Hepatocyte (in vitro differentiated cells): ENCODE results near the gene CDK18. TPM values are rescaled to one million over a fixed set of nuclear protein-coding genes. Genes with fewer than 3 reads are reported as not detected.

Experiments
- DNase-seq: peaks from one replicate; pipeline ENCODE4 v3.0.0-alpha.2; 2016; ENCODE audit warnings: low spot score
- H2AFZ ChIP-seq: fragments of 200-600 bp; sonication (generic); 2 replicates; pipeline ENCODE4 v1.6.0; 2016; ENCODE audit warnings: antibody characterized with exemption, mild to moderate bottlenecking
- H3K27ac ChIP-seq: fragments of 200-600 bp; sonication (generic); 2 replicates; pipeline ENCODE4 v1.5.1; 2016; ENCODE audit warnings: mild to moderate bottlenecking
- H3K27me3 ChIP-seq: fragments of 200-600 bp; sonication (generic); 2 replicates; pipeline ENCODE4 v1.6.1; 2016
- H3K36me3 ChIP-seq: fragments of 200-600 bp; sonication (generic); replicated peaks from 2 replicates; pipeline ENCODE4 v1.5.1; 2016; ENCODE audit warnings: low read depth; ENCODE audit not compliant: insufficient read depth
- H3K4me1 ChIP-seq: fragments of 200-600 bp; sonication (generic); 2 replicates; pipeline ENCODE4 v1.5.1; 2016; ENCODE audit warnings: mild to moderate bottlenecking, moderate library complexity; ENCODE audit not compliant: insufficient read depth
- H3K4me2 ChIP-seq: fragments of 200-600 bp; sonication (generic); 2 replicates; pipeline ENCODE4 v1.6.0; 2016
- H3K4me3 ChIP-seq: fragments of 200-600 bp; sonication (generic); 2 replicates; pipeline ENCODE4 v1.5.1; 2016; ENCODE audit warnings: mild to moderate bottlenecking
- H3K79me2 ChIP-seq: fragments of 200-600 bp; sonication (generic); 2 replicates; pipeline ENCODE4 v1.6.0; 2017; ENCODE audit warnings: mild to moderate bottlenecking
- H3K9me2 ChIP-seq: fragments of 200-600 bp; sonication (generic); replicated peaks from 2 replicates; pipeline ENCODE4 v1.6.0; 2017; ENCODE audit warnings: mild to moderate bottlenecking; ENCODE audit not compliant: insufficient read depth
- H3K9me3 ChIP-seq: fragments of 200-600 bp; sonication (generic); 2 replicates; pipeline ENCODE4 v1.5.1; 2016; ENCODE audit warnings: low read depth, mild to moderate bottlenecking
- H4K20me1 ChIP-seq: fragments of 200-600 bp; sonication (generic); 2 replicates; pipeline ENCODE4 v1.6.0; 2016; ENCODE audit warnings: mild to moderate bottlenecking; ENCODE audit not compliant: insufficient read depth, poor library complexity, severe bottlenecking
- CTCF ChIP-seq: fragments of 200-600 bp; sonication (generic); IDR thresholded peaks from 2 replicates; pipeline ENCODE4 v1.5.1; 2016; ENCODE audit warnings: antibody characterized with exemption, mild to moderate bottlenecking; ENCODE audit not compliant: poor library complexity
- EZH2 ChIP-seq: fragments of 200-600 bp; sonication (generic); IDR thresholded peaks from 2 replicates; pipeline ENCODE4 v1.6.1; 2016; ENCODE audit warnings: antibody characterized with exemption, mild to moderate bottlenecking, borderline replicate concordance
- EZH2phosphoT487 ChIP-seq: fragments of 200-600 bp; sonication (generic); IDR thresholded peaks from one replicate; pipeline ENCODE4 v1.6.1; 2018; ENCODE audit warnings: antibody characterized with exemption, mild to moderate bottlenecking, low read depth, moderate library complexity; ENCODE audit not compliant: unreplicated experiment, severe bottlenecking
- WGBS: methylation state at CpG from one replicate; pipeline ENCODE4 v1.1.6; 2016; ENCODE audit warnings: low lambda C conversion rate; ENCODE audit errors: missing lambda C conversion rate; 5-methylcytosine and 5-hydroxymethylcytosine counted together
- polyA plus RNA-seq: library from polyadenylated mRNA; unstranded; fragments of >200 nt; fragmentation: Nextera tagmentation; extraction: Ambion mirVana; gene quantifications from 2 replicates; pipeline ENCODE4 v1.2.1, GENCODE V29; 2016
- total RNA-seq: library from RNA; depleted of rRNA; stranded (reverse); fragments of >200 nt; gene quantifications from 2 replicates; pipeline ENCODE4 v1.2.3, GENCODE V29; 2014

The CDK18 gene
- total and polyA plus RNA-seq, 2 experiments from 2014 or later, result 8.0 to 16.7 TPM

- Histone ChIP-seq H3K9me2 (no peaks in the 10 kb centered on the region), H3K9me3 (no peaks in the 10 kb centered on the region), H4K20me1 (no peaks in the 10 kb centered on the region), H3K4me3 (no peak overlapping the region), H3K27me3 (no peaks in the 10 kb centered on the region), H3K4me1 (peaks cover 6% of the 10 kb centered on the region), H2AFZ (no peak overlapping the region), H3K79me2 (no peaks in the 10 kb centered on the region), H3K27ac (no peak overlapping the region), H3K36me3 (no peaks in the 10 kb centered on the region), H3K4me2 (no peak overlapping the region)
- TF ChIP-seq EZH2phosphoT487, result no peak
- TF ChIP-seq CTCF, result no peak
- TF ChIP-seq EZH2, result no peak
- DNase-seq, result no peak
- 73% methylated on average over 7 of the region's 7 CpGs for WGBS
Measured at GRCh38 chr1:205521686-205522085, 17.2 kb downstream of the CDK18 start.

- 92% methylated on average over 5 of the region's 5 CpGs for WGBS
- no peaks in the 10 kb centered on the region for H3K27me3 ChIP-seq
- peaks cover 6% of the 10 kb centered on the region for H3K4me1 ChIP-seq
- DNase-seq, result no peak
- H3K9me3 ChIP-seq, result no peaks in the 10 kb centered on the region
- H3K79me2 ChIP-seq, result no peaks in the 10 kb centered on the region
- no peaks in the 10 kb centered on the region for H3K9me2 ChIP-seq
- TF ChIP-seq CTCF (no peak), EZH2 (no peak), EZH2phosphoT487 (no peak)
- no peaks in the 10 kb centered on the region for H3K36me3 ChIP-seq
- no peak overlapping the region for H2AFZ ChIP-seq
- H3K27ac ChIP-seq, result no peak overlapping the region
- H3K4me2 ChIP-seq, result no peak overlapping the region
- H4K20me1 ChIP-seq, result no peaks in the 10 kb centered on the region
- H3K4me3 ChIP-seq, result no peak overlapping the region
Measured at GRCh38 chr1:205522692-205523091, 18.2 kb downstream of the CDK18 start.

- H3K4me3 ChIP-seq, result no peak overlapping the region
- no peaks in the 10 kb centered on the region for H3K9me2 ChIP-seq
- WGBS, result 74% methylated on average over 12 of the region's 16 CpGs
- no peaks in the 10 kb centered on the region for H3K36me3 ChIP-seq
- no peak overlapping the region for H3K4me2 ChIP-seq
- no peaks in the 10 kb centered on the region for H3K79me2 ChIP-seq
- H3K27ac ChIP-seq, result no peak overlapping the region
- no peaks in the 10 kb centered on the region for H3K9me3 ChIP-seq
- no peak overlapping the region for H2AFZ ChIP-seq
- peaks cover 6% of the 10 kb centered on the region for H3K4me1 ChIP-seq
- H4K20me1 ChIP-seq, result no peaks in the 10 kb centered on the region
- no peak for TF ChIP-seq EZH2phosphoT487
- TF ChIP-seq CTCF, result no peak
- TF ChIP-seq EZH2, result no peak
- no peaks in the 10 kb centered on the region for H3K27me3 ChIP-seq
- DNase-seq, result no peak
Measured at GRCh38 chr1:205523261-205523890, 18.9 kb downstream of the CDK18 start.
